Erythroblast (primary cell): ENCODE results near the gene GPT2.

Experiments
- GATA1 ChIP-seq: IDR thresholded peaks from 2 replicates; pipeline ENCODE4 v1.6.1; 2011; ENCODE audit warnings: low read depth, mild to moderate bottlenecking, control low read depth, low read length, moderate library complexity
- POLR2A ChIP-seq: IDR thresholded peaks from 2 replicates; pipeline ENCODE4 v1.6.1; 2011; ENCODE audit warnings: mild to moderate bottlenecking, low read length

GRCh38 chr16:46883690-46884512 lies at the start of gene GPT2:
- peak; percentile 28 for TF ChIP-seq POLR2A
- TF ChIP-seq GATA1: no peak
